ENCODE results near the gene FES. TPM values are rescaled to one million over a fixed set of nuclear protein-coding genes. Genes with fewer than 3 reads are reported as not detected.

FES gene
- polyA plus RNA-seq, 2 of the 4 experiments (the other 2 are of a cell fraction) = 0.39 to 0.50 TPM

GRCh38 chr15:90891346-90891949 lies 7.1 kb downstream of the FES start:
- no peak for TF ChIP-seq HOXB13 (CRISPR knock-in tag; IDR thresholded peaks at IDR 0.05; ENCODE audit: low read depth)
- no peak for TF ChIP-seq PBX3 (IDR thresholded peaks at IDR 0.05)
- no peak for TF ChIP-seq CBX2 (IDR thresholded peaks at IDR 0.05; ENCODE audit: borderline replicate concordance, low read depth)
- H3K4me3 ChIP-seq = no peak overlapping the region
- no peaks in the 10 kb centered on the region for H3K4me1 ChIP-seq
- CTCF ChIA-PET = interaction anchor here (1.2 to 16.8 kb wide), 4 partner anchors 9 to 602 kb away, joined by 3 to 326 read pairs (median 143); partner anchors contain the start of genes HDDC3 and UNC45A
- ATAC-seq (no peak), FAIRE-seq (no peak), DNase-seq (ENCODE audit: low read depth in 1 of 2, low spot score in 1 of 2) (no peak)
- POLR2A ChIA-PET = no interaction called here
- no peak overlapping the region for H3K27ac ChIP-seq
- no peak overlapping the region for H3K4me2 ChIP-seq
- no peaks in the 10 kb centered on the region for H3K9me3 ChIP-seq
- WGBS (ENCODE audit: missing lambda C conversion rate) = 62% methylated on average over 8 of the region's 8 CpGs

- CTCF ChIA-PET = interaction anchor here (1.0 to 16.8 kb wide), 4 partner anchors 14 to 146 kb away, joined by 3 to 326 read pairs (median 6); partner anchors contain the start of genes HDDC3 and UNC45A
- 79% methylated on average over 11 of the region's 11 CpGs for WGBS (ENCODE audit: missing lambda C conversion rate)
Measured at GRCh38 chr15:90892023-90892422, 7.7 kb downstream of the FES start.

More at GRCh38 chr15:90892023-90892422, 7.7 kb downstream of the FES start:
- POLR2A ChIA-PET = no interaction called here
- no peak overlapping the region for H3K4me2 ChIP-seq
- H3K4me3 ChIP-seq = no peak overlapping the region
- H3K9me3 ChIP-seq = no peaks in the 10 kb centered on the region
- no peak for DNase-seq (ENCODE audit: low read depth in 1 of 2, low spot score in 1 of 2)
- TF ChIP-seq JUN (IDR thresholded peaks at IDR 0.05) (no peak), HDAC2 (IDR thresholded peaks at IDR 0.05) (no peak), REST (IDR thresholded peaks at IDR 0.05) (no peak), ZFP36 (IDR thresholded peaks at IDR 0.05; ENCODE audit: borderline replicate concordance, partially characterized antibody) (no peak), ESRRA (IDR thresholded peaks at IDR 0.05; ENCODE audit: borderline replicate concordance, low read length) (no peak), POLR2A (IDR thresholded peaks at IDR 0.05; ENCODE audit: low read length) (no peak), CBX8 (IDR thresholded peaks at IDR 0.05) (no peak), EHMT2 (IDR thresholded peaks at IDR 0.05; ENCODE audit: low read depth) (no peak), USF2 (IDR thresholded peaks at IDR 0.05) (no peak), MAFK (IDR thresholded peaks at IDR 0.05; ENCODE audit: partially characterized antibody) (no peak), CHD4 (IDR thresholded peaks at IDR 0.05; ENCODE audit: borderline replicate concordance) (no peak), TP53 (CRISPR knock-in tag; IDR thresholded peaks at IDR 0.05) (no peak), NPAS2 (CRISPR knock-in tag; IDR thresholded peaks at IDR 0.05; ENCODE audit: borderline replicate concordance) (no peak), NFE2L2 (conservative IDR thresholded peaks at IDR 0.05; ENCODE audit: low read length) (no peak), HEYL (CRISPR knock-in tag; IDR thresholded peaks at IDR 0.05) (no peak), MAZ (IDR thresholded peaks at IDR 0.05; ENCODE audit: borderline replicate concordance, low read depth, low read length) (no peak), POLR2AphosphoS2 (conservative IDR thresholded peaks at IDR 0.05; ENCODE audit: low read length) (no peak), HOXA7 (CRISPR knock-in tag; IDR thresholded peaks at IDR 0.05) (no peak)
- FAIRE-seq = no peak
- no peak overlapping the region for H3K27ac ChIP-seq
- ATAC-seq = no peak
- no peaks in the 10 kb centered on the region for H3K4me1 ChIP-seq
